NCI-H2196 (cell line): Measurements from ENCODE around the gene MOB2.

ENCODE experiments used
- DNase-seq: peaks from one replicate; lab custom pipeline; 2025; ENCODE audit not compliant: unreplicated experiment; lab: John Stamatoyannopoulos, UW

MOB2 gene

GRCh38 chr11:1422481-1422880 is 64.1 kb downstream of the MOB2 start:
- DNase-seq: no peak

DNA sequence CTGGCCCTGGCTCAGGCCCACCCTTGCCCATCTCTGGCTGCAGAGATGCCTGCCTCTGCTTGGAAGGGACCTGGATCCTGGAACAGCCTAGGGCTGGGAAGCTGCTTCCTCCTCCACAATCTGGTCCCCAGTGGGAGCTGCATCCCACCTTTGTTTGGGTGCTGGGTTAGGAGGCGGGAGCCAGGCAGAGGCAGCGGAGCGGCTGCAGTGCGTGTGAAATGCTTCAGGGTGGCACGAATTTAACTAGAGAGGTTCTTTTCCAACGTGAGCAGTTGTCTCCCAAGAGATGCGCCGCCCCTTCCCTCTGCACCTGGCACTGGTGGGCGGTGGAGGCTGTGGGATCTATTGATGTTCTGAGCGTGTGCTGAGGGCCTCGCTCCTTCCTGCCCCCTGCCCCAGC is 65.3 kb downstream of the MOB2 start:
- no peak for DNase-seq

DNA sequence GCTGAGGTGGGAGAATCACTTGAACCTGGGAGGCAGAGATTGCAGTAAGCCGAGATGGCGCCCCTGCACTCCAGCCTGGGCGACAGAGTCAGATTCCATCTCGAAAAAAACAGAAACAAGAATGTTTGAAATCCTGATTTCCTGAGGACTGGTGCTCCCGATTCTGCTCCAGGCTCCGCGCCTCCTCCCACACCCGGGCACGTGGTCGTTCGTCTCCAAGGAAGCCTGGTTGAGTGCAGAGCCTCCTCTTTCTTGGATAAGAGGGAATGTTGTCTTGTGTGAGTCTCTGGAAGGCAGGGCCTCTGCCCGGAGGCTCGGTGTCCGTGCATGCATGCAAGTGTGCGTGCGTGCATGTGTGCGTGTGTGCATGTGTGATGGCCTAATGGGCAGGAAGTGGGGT is 66.8 kb downstream of the MOB2 start:
- DNase-seq: no peak
